Karpas-422 (cell line): ENCODE data around the gene DEFB128. TPM values are rescaled to one million over a fixed set of nuclear protein-coding genes. Genes with fewer than 3 reads are reported as not detected.

Experiments
- total RNA-seq: library from RNA; depleted of rRNA; stranded (reverse); fragments of >200 nt; shearing (Covaris generic); gene quantifications from 2 replicates; pipeline ENCODE4 v1.2.3, GENCODE V29; 2014; ENCODE audit warnings: low replicate concordance; rRNA removed

Gene DEFB128
- total RNA-seq, 1 experiment from 2014 or later, result not detected

Other genes with a start within 250 kb of the DEFB128 start
- 0.14 TPM in 1 of 2 replicates, not detected in the other for gene DEFB125, start 102.0 kb downstream of the DEFB128 start, total RNA-seq
- not detected in 2 replicates for gene DEFB126, start 47.1 kb downstream of the DEFB128 start, total RNA-seq
- gene DEFB127, start 32.3 kb downstream of the DEFB128 start, total RNA-seq, result not detected in 2 replicates
- not detected in 2 replicates for gene DEFB129, start 37.5 kb upstream of the DEFB128 start, total RNA-seq
- gene DEFB132, start 68.0 kb upstream of the DEFB128 start, total RNA-seq, result 0.22 TPM in 1 of 2 replicates, not detected in the other
- 1.8 and 2.0 TPM in 2 replicates for gene C20orf96, start 101.0 kb upstream of the DEFB128 start, total RNA-seq
- gene ZCCHC3, start 107.9 kb upstream of the DEFB128 start, total RNA-seq, result 20.6 and 22.2 TPM in 2 replicates
- 8.3 and 18.0 TPM in 2 replicates for gene SOX12, start 135.8 kb upstream of the DEFB128 start, total RNA-seq
- gene NRSN2, start 157.4 kb upstream of the DEFB128 start, total RNA-seq, result 18.2 and 28.3 TPM in 2 replicates
- gene TRIB3, start 191.0 kb upstream of the DEFB128 start, total RNA-seq, result 122 and 197 TPM in 2 replicates
- gene RBCK1, start 218.6 kb upstream of the DEFB128 start, total RNA-seq, result 96.6 and 142 TPM in 2 replicates